Mammary epithelial cell (primary cell): ENCODE measurements around the gene TMEM131L.

Experiments used
- EZH2 ChIP-seq: IDR thresholded peaks from 2 replicates; pipeline ENCODE4 v1.6.1; 2012; ENCODE audit warnings: low read length, inconsistent platforms, borderline replicate concordance
- TF ChIP-seq, protein P1 (sequence below), 2 donors: IDR thresholded peaks in 1 of 2; conservative IDR thresholded peaks in 1 of 2; 2 replicates each; pipeline ENCODE4 v1.5.1; 2011 to 2012; ENCODE audit warnings: inconsistent platforms in 2 of 2, low read length in 2 of 2, mild to moderate bottlenecking in 2 of 2, control low read depth in 1 of 2, low read depth in 1 of 2; ENCODE audit not compliant: insufficient read depth in 1 of 2; ENCODE audit errors: extremely low read depth in 1 of 2

DNA sequence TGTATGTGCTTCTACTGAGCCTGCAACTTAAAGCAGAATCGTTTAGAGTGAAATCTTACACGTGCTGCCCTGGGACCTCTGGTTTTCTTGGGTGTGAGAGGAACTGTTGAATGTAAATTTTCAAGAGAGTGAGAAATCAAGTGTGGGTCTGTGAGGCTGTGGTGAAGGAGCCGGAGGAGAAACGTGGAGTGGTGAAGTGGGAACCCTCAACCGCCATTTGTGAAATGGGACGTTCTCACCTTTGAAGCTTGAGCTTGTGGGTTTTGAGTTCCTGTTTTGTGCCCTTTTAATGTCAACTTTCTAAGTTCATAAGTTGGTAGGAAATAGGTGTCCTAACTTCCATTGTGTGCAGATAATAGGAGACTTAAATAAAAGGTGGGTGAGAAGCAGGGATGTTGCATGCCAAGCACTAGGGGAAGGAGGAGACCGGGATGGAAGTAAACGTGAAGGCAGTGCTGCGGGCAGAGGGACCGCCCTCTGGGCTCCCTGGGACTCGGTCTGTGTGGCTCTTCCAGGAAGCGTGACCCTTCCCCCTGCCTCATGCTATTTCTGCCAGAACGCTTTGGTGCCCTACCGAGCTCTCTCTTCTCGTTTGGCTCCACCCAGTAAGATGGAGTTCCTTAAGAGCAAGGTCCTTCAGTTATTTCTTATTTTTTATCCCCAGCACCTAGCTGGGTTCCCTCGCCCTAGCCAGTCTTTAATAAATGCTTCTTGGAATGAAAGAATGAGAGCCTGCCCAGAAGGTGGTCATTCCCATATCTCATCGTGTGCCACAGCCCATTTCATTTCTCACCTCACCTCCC lies 56.0 kb downstream of the TMEM131L start:
- TF ChIP-seq EZH2 = no peak
- TF ChIP-seq, protein P1, sequence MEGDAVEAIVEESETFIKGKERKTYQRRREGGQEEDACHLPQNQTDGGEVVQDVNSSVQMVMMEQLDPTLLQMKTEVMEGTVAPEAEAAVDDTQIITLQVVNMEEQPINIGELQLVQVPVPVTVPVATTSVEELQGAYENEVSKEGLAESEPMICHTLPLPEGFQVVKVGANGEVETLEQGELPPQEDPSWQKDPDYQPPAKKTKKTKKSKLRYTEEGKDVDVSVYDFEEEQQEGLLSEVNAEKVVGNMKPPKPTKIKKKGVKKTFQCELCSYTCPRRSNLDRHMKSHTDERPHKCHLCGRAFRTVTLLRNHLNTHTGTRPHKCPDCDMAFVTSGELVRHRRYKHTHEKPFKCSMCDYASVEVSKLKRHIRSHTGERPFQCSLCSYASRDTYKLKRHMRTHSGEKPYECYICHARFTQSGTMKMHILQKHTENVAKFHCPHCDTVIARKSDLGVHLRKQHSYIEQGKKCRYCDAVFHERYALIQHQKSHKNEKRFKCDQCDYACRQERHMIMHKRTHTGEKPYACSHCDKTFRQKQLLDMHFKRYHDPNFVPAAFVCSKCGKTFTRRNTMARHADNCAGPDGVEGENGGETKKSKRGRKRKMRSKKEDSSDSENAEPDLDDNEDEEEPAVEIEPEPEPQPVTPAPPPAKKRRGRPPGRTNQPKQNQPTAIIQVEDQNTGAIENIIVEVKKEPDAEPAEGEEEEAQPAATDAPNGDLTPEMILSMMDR (conservative IDR thresholded peaks at IDR 0.05 in 1 of 2, IDR thresholded peaks at IDR 0.05 in 1 of 2; ENCODE audit: extremely low read depth in 1 of 2, insufficient read depth in 1 of 2, low read depth in 1 of 2, low read length in 2 of 2) = no peak
